Activated B cell treated with CpG ODN at 0.5 μM for 24 hours (primary cell): ENCODE data around the gene KDM6A. TPM values are rescaled to one million over a fixed set of nuclear protein-coding genes. Genes with fewer than 3 reads are reported as not detected.
"Not testable (repeated sequence)": the region's sequence is repeated elsewhere in the genome, so short reads cannot be mapped to it uniquely, and the experiment has no call there.

Experiments used
- ATAC-seq: fragments of 200-7000 bp; cut with Tn5 transposase; one replicate; pipeline ENCODE4 v1.10.0; 2021; ENCODE audit warnings: low read depth, mild to moderate bottlenecking, moderate library complexity
- CTCF ChIA-PET: fragments of 350-600 bp; sonication (Branson Sonifier 250); formaldehyde crosslinking; loops from one replicate; lab custom pipeline; 2021; ENCODE audit warnings: antibody characterized with exemption; lab: Charles Lee
- POLR2A ChIA-PET: fragments of 350-600 bp; sonication (Branson Sonifier 250); formaldehyde crosslinking; loops from one replicate; lab custom pipeline; 2021; ENCODE audit warnings: antibody characterized with exemption; lab: Charles Lee
- DNase-seq: peaks from one replicate; pipeline ENCODE4 v3.0.0; 2022
- H3K27ac Mint-ChIP-seq: one replicate; pipeline ENCODE4 v1.8.0; 2020; ENCODE audit warnings: mixed read lengths
- H3K27me3 Mint-ChIP-seq: one replicate; pipeline ENCODE4 v1.8.0; 2021; ENCODE audit warnings: mixed read lengths
- H3K36me3 Mint-ChIP-seq: one replicate; pipeline ENCODE4 v1.8.0; 2021; ENCODE audit warnings: low read depth, mixed read lengths
- H3K4me1 Mint-ChIP-seq: one replicate; pipeline ENCODE4 v1.8.0; 2021; ENCODE audit warnings: mixed read lengths
- H3K4me3 Mint-ChIP-seq: one replicate; pipeline ENCODE4 v1.8.0; 2020; ENCODE audit warnings: mild to moderate bottlenecking, mixed read lengths
- H3K9me3 Mint-ChIP-seq: one replicate; pipeline ENCODE4 v1.8.0; 2020; ENCODE audit warnings: mixed read lengths
- CTCF ChIP-seq: fragments of 200-600 bp; IDR thresholded peaks from one replicate; pipeline ENCODE4 v1.8.0; 2022; ENCODE audit warnings: antibody characterized with exemption, mild to moderate bottlenecking
- intact Hi-C: fragments of 100-400 bp; cut with micrococcal nuclease; formaldehyde crosslinking; loops from one replicate; pipeline ENCODE4 v1.15.1; 2024
- total RNA-seq: library from RNA; stranded (reverse); gene quantifications from 2 replicates; pipeline ENCODE4 v1.2.3, GENCODE V29; 2022

The KDM6A gene
- total RNA-seq, 1 donor from 2014 or later: 36.0 TPM

- no peak for TF ChIP-seq CTCF
- Mint-ChIP-seq H3K27me3 (no peaks in the 10 kb centered on the region), H3K27ac (peak overlapping the region; percentile 37), H3K4me3 (no peak overlapping the region), H3K36me3 (peaks cover 35% of the 10 kb centered on the region), H3K4me1 (peaks cover 38% of the 10 kb centered on the region), H3K9me3 (no peaks in the 10 kb centered on the region)
- intact Hi-C loops: loop anchor here (5.0 to 10.0 kb wide), 3 partner anchors 528 to 1334 kb away; partner anchors contain the start of gene FUNDC1
- CTCF ChIA-PET: interaction anchor here (0.6 to 1.2 kb wide), 2 partner anchors 24 to 410 kb away, joined by 3 read pairs; no protein-coding TSS in a partner anchor
- DNase-seq (no peak), ATAC-seq (peak; percentile 40)
- POLR2A ChIA-PET: interaction anchor here (0.7 to 0.9 kb wide), 2 partner anchors 172 to 197 kb away, joined by 3 read pairs; partner anchors contain the start of gene KDM6A
Observed at GRCh38 chrX:45070116-45071007, 197.4 kb downstream of the KDM6A start.

- H3K9me3 Mint-ChIP-seq, ATAC-seq, CTCF ChIA-PET, H3K27me3 Mint-ChIP-seq, DNase-seq, POLR2A ChIA-PET, H3K4me3 Mint-ChIP-seq, H3K27ac Mint-ChIP-seq: not testable (repeated sequence)
- peaks cover 46% of the 10 kb centered on the region for H3K4me1 Mint-ChIP-seq
- intact Hi-C loops: loop anchor here (5.0 to 10.0 kb wide), 3 partner anchors 531 to 1332 kb away; partner anchors contain the start of gene FUNDC1
- peaks cover 27% of the 10 kb centered on the region for H3K36me3 Mint-ChIP-seq
Observed at GRCh38 chrX:45073011-45073410, 200.0 kb downstream of the KDM6A start.

GRCh38 chrX:45077748-45078424 is 204.9 kb downstream of the KDM6A start:
- DNase-seq (no peak), ATAC-seq (peak; percentile 49)
- intact Hi-C loops: loop anchor here (10.0 kb wide), 2 partner anchors 1123 to 1327 kb away; no protein-coding TSS in a partner anchor
- H3K27me3 Mint-ChIP-seq: no peaks in the 10 kb centered on the region
- peaks cover 26% of the 10 kb centered on the region for H3K4me1 Mint-ChIP-seq
- H3K27ac Mint-ChIP-seq: peak overlapping the region; percentile 80
- CTCF ChIA-PET: no interaction called here
- H3K4me3 Mint-ChIP-seq: peak overlapping the region; percentile 48
- TF ChIP-seq CTCF: no peak
- H3K36me3 Mint-ChIP-seq: peaks cover 25% of the 10 kb centered on the region
- no peaks in the 10 kb centered on the region for H3K9me3 Mint-ChIP-seq
- POLR2A ChIA-PET: interaction anchor here (0.6 kb wide), 1 partner anchor 10 kb away, joined by 3 read pairs; no protein-coding TSS in a partner anchor

- no peak overlapping the region for H3K4me3 Mint-ChIP-seq
- CTCF ChIA-PET: no interaction called here
- POLR2A ChIA-PET: no interaction called here
Observed at GRCh38 chrX:45083314-45083713, 210.3 kb downstream of the KDM6A start.

GRCh38 chrX:45110494-45110893 is 237.5 kb downstream of the KDM6A start:
- ChIA-PET POLR2A (no interaction called here), CTCF (no interaction called here)
- Mint-ChIP-seq H3K4me1 (no peaks in the 10 kb centered on the region), H3K27me3 (no peaks in the 10 kb centered on the region), H3K27ac (no peak overlapping the region), H3K9me3 (peaks cover 4% of the 10 kb centered on the region), H3K4me3 (no peak overlapping the region), H3K36me3 (peaks cover 37% of the 10 kb centered on the region)
- TF ChIP-seq CTCF: no peak
- intact Hi-C loops: no loop called here
- no peak for ATAC-seq
- no peak for DNase-seq

More at GRCh38 chrX:45083314-45083713, 210.3 kb downstream of the KDM6A start:
- no peak for TF ChIP-seq CTCF
- H3K9me3 Mint-ChIP-seq: no peaks in the 10 kb centered on the region
- H3K36me3 Mint-ChIP-seq: peaks cover 44% of the 10 kb centered on the region
- no peak for DNase-seq
- ATAC-seq: no peak
- H3K4me1 Mint-ChIP-seq: peaks cover 4% of the 10 kb centered on the region
- H3K27ac Mint-ChIP-seq: no peak overlapping the region
- intact Hi-C loops: no loop called here
- H3K27me3 Mint-ChIP-seq: no peaks in the 10 kb centered on the region
